HTERT RPE-1 (cell line): ENCODE measurements around the gene DCAF12.
"Not testable (repeated sequence)": the region's sequence is repeated elsewhere in the genome, so short reads cannot be mapped to it uniquely, and the experiment has no call there.

Experiments
- in situ Hi-C: fragments of 300-500 bp; cut with MboI; formaldehyde crosslinking; loops from 4 replicates; pipeline ENCODE4 v1.14.3; 2020; ENCODE audit warnings: low sequenced_read_pairs

Gene DCAF12

GRCh38 chr9:34126207-34127034 is at the start of gene DCAF12:
Gene DCAF12 (minus strand): TSS chr9:34126698. CDS start chr9:34126431, 267 bp downstream.
- in situ Hi-C loops = no loop called here

- in situ Hi-C loops = no loop called here
Observed at GRCh38 chr9:34176089-34176488, 49.6 kb upstream of the DCAF12 start.

- in situ Hi-C loops = no loop called here
Observed at GRCh38 chr9:34171753-34172535, 45.4 kb upstream of the DCAF12 start.

GRCh38 chr9:34170237-34170991 is 43.9 kb upstream of the DCAF12 start:
- in situ Hi-C loops = no loop called here

GRCh38 chr9:34169125-34169524 is 42.6 kb upstream of the DCAF12 start:
- in situ Hi-C loops = no loop called here

GRCh38 chr9:34163434-34163833 is 36.9 kb upstream of the DCAF12 start:
- in situ Hi-C loops = no loop called here

GRCh38 chr9:34158362-34158869 is 31.9 kb upstream of the DCAF12 start:
- in situ Hi-C loops = no loop called here

GRCh38 chr9:34157898-34158297 is 31.4 kb upstream of the DCAF12 start:
- in situ Hi-C loops = no loop called here

- in situ Hi-C loops = no loop called here
Observed at GRCh38 chr9:34157318-34157717, 30.8 kb upstream of the DCAF12 start.

- in situ Hi-C loops = no loop called here
Observed at GRCh38 chr9:34154057-34154456, 27.6 kb upstream of the DCAF12 start.

- in situ Hi-C loops = no loop called here
Observed at GRCh38 chr9:34151398-34151797, 24.9 kb upstream of the DCAF12 start.

GRCh38 chr9:34145165-34145564 is 18.7 kb upstream of the DCAF12 start:
- in situ Hi-C loops = no loop called here

GRCh38 chr9:34143116-34143515 is 16.6 kb upstream of the DCAF12 start:
- in situ Hi-C loops = no loop called here

- in situ Hi-C loops = no loop called here
Observed at GRCh38 chr9:34140853-34141252, 14.4 kb upstream of the DCAF12 start.

- in situ Hi-C loops = no loop called here
Observed at GRCh38 chr9:34139477-34140146, 13.1 kb upstream of the DCAF12 start.

- in situ Hi-C loops = not testable (repeated sequence)
Observed at GRCh38 chr9:34138644-34139043, 12.1 kb upstream of the DCAF12 start.

- in situ Hi-C loops = no loop called here
Observed at GRCh38 chr9:34134521-34134920, 8.0 kb upstream of the DCAF12 start.

GRCh38 chr9:34133436-34133949 is 7.0 kb upstream of the DCAF12 start:
- in situ Hi-C loops = no loop called here

- in situ Hi-C loops = no loop called here
Observed at GRCh38 chr9:34131571-34131970, 5.1 kb upstream of the DCAF12 start.
